WTC11 (cell line): Measurements from ENCODE around the gene GFRA1.

Experiments used
- ELF4 ChIP-seq: sonication (generic); formaldehyde crosslinking; IDR thresholded peaks from 2 replicates; pipeline ENCODE4 v1.8.1; 2022; ENCODE audit warnings: low read depth, mild to moderate bottlenecking, moderate library complexity, missing genetic modification reagents
- PRRX2 ChIP-seq: fragments of 250-450 bp; sonication (Bioruptor Pico); IDR thresholded peaks from 2 replicates; pipeline ENCODE4 v1.8.0; 2021; ENCODE audit warnings: mild to moderate bottlenecking
- SP1 ChIP-seq: sonication (generic); formaldehyde crosslinking; conservative IDR thresholded peaks from 2 replicates; pipeline ENCODE4 v1.8.1; 2022; ENCODE audit warnings: missing genetic modification reagents
- ZNF121 ChIP-seq: sonication (generic); formaldehyde crosslinking; IDR thresholded peaks from 2 replicates; pipeline ENCODE4 v1.8.0; 2023; ENCODE audit warnings: missing genetic modification reagents
- ZNF263 ChIP-seq: sonication (generic); formaldehyde crosslinking; IDR thresholded peaks from 2 replicates; pipeline ENCODE4 v1.8.1; 2022; ENCODE audit warnings: low read depth, mild to moderate bottlenecking, moderate library complexity, missing genetic modification reagents
- TF ChIP-seq, protein P1 (sequence below): sonication (generic); formaldehyde crosslinking; IDR thresholded peaks from 2 replicates; pipeline ENCODE4 v1.8.0; 2022; ENCODE audit warnings: mild to moderate bottlenecking, missing genetic modification reagents
- TF ChIP-seq, protein P2 (sequence below): sonication (generic); formaldehyde crosslinking; IDR thresholded peaks from 2 replicates; pipeline ENCODE4 v1.8.1; 2023; ENCODE audit warnings: mild to moderate bottlenecking, missing genetic modification reagents, moderate library complexity
- TF ChIP-seq, protein P3 (sequence below): fragments of 200-600 bp; IDR thresholded peaks from 2 replicates; pipeline ENCODE4 v1.8.0; 2022; ENCODE audit warnings: antibody characterized with exemption
- TF ChIP-seq, protein P4 (sequence below): sonication (generic); formaldehyde crosslinking; IDR thresholded peaks from 2 replicates; pipeline ENCODE4 v1.8.0; 2022; ENCODE audit warnings: mild to moderate bottlenecking, missing genetic modification reagents

DNA sequence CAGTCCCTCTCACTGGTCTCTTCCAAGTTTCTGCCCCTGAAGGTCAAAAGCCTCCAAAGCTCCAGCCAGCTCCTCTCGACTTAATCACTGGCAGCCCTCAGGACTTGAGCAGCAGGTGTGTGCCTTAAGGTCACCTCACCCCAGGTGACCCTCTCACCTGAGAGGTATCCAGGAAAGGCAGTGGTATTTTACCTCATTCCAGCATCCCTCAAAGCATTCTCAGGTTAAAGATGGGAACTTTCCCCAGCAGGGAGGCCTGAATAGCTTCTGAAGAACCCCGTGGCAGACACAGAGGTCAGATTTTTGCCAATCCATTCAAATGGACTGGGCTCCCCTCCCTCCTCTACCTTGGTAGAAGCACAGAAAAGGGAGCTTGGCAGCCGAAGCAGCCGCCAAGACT, 148.2 kb downstream of the GFRA1 start:
- TF ChIP-seq, protein P1, sequence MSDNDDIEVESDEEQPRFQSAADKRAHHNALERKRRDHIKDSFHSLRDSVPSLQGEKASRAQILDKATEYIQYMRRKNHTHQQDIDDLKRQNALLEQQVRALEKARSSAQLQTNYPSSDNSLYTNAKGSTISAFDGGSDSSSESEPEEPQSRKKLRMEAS (CRISPR knock-in tag): no peak
- TF ChIP-seq, protein P2, sequence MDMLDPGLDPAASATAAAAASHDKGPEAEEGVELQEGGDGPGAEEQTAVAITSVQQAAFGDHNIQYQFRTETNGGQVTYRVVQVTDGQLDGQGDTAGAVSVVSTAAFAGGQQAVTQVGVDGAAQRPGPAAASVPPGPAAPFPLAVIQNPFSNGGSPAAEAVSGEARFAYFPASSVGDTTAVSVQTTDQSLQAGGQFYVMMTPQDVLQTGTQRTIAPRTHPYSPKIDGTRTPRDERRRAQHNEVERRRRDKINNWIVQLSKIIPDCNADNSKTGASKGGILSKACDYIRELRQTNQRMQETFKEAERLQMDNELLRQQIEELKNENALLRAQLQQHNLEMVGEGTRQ (CRISPR knock-in tag): no peak
- no peak for TF ChIP-seq SP1
- TF ChIP-seq, protein P3, sequence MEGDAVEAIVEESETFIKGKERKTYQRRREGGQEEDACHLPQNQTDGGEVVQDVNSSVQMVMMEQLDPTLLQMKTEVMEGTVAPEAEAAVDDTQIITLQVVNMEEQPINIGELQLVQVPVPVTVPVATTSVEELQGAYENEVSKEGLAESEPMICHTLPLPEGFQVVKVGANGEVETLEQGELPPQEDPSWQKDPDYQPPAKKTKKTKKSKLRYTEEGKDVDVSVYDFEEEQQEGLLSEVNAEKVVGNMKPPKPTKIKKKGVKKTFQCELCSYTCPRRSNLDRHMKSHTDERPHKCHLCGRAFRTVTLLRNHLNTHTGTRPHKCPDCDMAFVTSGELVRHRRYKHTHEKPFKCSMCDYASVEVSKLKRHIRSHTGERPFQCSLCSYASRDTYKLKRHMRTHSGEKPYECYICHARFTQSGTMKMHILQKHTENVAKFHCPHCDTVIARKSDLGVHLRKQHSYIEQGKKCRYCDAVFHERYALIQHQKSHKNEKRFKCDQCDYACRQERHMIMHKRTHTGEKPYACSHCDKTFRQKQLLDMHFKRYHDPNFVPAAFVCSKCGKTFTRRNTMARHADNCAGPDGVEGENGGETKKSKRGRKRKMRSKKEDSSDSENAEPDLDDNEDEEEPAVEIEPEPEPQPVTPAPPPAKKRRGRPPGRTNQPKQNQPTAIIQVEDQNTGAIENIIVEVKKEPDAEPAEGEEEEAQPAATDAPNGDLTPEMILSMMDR: no peak
- TF ChIP-seq PRRX2: no peak
- TF ChIP-seq ZNF263: no peak
- no peak for TF ChIP-seq ELF4 (CRISPR knock-in tag)
- TF ChIP-seq, protein P4, sequence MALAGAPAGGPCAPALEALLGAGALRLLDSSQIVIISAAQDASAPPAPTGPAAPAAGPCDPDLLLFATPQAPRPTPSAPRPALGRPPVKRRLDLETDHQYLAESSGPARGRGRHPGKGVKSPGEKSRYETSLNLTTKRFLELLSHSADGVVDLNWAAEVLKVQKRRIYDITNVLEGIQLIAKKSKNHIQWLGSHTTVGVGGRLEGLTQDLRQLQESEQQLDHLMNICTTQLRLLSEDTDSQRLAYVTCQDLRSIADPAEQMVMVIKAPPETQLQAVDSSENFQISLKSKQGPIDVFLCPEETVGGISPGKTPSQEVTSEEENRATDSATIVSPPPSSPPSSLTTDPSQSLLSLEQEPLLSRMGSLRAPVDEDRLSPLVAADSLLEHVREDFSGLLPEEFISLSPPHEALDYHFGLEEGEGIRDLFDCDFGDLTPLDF: no peak
- no peak for TF ChIP-seq ZNF121 (CRISPR knock-in tag)
